Astrocyte of the spinal cord (primary cell): Measurements from ENCODE around the gene RAB15.
A peak's percentile ranks its signal among the peaks of the same experiment; 100 is the strongest.

Experiments used
- DNase-seq: peaks from one replicate; pipeline ENCODE4 v3.0.0; 2011; ENCODE audit warnings: low read depth, low spot score
- H3K4me3 ChIP-seq: 2 replicates; pipeline ENCODE4 v1.5.1; 2011; ENCODE audit warnings: low read depth, mild to moderate bottlenecking, low read length, moderate library complexity
- in situ Hi-C: cut with HindIII; loops from 2 replicates; pipeline ENCODE4 v1.10.0; 2017; ENCODE audit warnings: low sequenced_read_pairs
- TF ChIP-seq, protein P1 (sequence below): IDR thresholded peaks from 2 replicates; pipeline ENCODE4 v1.5.1; 2012; ENCODE audit warnings: low read depth, mild to moderate bottlenecking, low read length, inconsistent platforms

The RAB15 gene

DNA sequence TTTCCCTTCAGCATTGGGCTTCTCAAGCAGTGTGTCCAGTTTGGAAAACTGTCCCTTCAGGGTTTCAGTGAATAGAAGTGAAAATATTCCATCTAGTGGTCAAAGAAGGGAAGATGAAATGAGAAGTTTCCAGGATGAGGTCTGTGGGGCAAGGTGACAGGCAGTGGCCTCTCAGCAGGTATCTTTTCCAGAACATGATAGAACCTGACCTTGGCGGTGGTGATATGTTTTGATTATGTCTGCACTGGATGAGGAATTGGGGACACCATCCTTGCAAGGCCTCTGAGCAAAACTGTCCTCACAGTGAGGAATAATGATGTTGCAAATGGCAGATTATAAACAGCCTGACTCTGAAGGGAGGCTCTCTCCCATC is 34.3 kb downstream of the RAB15 start:
- TF ChIP-seq, protein P1, sequence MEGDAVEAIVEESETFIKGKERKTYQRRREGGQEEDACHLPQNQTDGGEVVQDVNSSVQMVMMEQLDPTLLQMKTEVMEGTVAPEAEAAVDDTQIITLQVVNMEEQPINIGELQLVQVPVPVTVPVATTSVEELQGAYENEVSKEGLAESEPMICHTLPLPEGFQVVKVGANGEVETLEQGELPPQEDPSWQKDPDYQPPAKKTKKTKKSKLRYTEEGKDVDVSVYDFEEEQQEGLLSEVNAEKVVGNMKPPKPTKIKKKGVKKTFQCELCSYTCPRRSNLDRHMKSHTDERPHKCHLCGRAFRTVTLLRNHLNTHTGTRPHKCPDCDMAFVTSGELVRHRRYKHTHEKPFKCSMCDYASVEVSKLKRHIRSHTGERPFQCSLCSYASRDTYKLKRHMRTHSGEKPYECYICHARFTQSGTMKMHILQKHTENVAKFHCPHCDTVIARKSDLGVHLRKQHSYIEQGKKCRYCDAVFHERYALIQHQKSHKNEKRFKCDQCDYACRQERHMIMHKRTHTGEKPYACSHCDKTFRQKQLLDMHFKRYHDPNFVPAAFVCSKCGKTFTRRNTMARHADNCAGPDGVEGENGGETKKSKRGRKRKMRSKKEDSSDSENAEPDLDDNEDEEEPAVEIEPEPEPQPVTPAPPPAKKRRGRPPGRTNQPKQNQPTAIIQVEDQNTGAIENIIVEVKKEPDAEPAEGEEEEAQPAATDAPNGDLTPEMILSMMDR, result peak; percentile 24
- in situ Hi-C loops, result no loop called here
- H3K4me3 ChIP-seq, result no peak overlapping the region
- DNase-seq, result peak; percentile 10

DNA sequence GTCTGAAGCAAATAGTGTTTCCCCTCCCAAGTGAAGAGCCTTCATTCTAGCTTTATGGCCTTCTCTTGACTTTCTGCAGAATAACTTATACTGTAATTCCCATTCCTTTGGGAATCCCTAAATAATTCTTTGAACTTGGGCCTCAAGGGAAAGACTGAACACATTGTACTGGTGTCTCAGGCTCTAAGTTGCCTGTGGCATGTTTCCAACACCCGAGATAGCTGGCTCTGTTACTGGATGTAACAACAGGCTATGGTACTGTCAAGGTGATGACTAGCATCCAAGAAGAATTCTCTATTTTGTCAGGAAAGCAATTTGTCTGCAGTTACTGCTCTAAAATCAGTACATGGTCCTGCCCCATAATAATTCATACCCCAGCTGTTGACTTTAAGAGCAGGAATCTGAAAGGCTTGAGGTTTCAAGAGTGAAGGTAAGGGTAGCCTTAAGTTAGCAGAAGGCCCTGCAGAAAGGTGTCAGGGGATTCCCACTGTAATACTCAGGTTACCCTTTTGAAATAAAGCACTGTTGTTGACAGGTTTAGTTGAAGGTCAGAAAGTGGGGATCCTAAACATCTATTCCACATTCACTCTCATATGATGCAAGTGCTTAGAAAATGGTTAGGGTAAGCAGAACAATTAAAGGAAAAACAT is 34.8 kb downstream of the RAB15 start:
- DNase-seq, result no peak
- in situ Hi-C loops, result no loop called here
- no peak overlapping the region for H3K4me3 ChIP-seq
- TF ChIP-seq, protein P1, result no peak

DNA sequence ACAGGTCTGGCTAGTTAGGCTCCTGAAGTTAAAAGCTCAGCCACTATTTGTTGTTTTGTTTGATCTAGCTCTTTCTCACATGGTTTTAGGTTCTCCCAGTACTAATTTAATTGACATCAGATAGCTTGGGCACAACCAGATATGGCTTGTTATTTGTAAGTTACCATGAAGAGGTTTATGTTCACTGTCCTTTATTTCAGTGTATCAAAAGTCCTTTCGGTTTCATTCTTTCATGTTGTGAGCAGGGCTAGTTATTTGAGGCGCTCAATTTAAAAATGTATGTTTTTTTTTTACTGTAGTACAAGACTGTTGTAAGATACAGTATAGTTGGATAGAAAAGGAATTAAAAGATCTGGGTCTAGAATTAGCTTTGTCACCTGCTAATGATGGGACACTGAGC is 36.6 kb downstream of the RAB15 start:
- no peak overlapping the region for H3K4me3 ChIP-seq
- no peak for DNase-seq

DNA sequence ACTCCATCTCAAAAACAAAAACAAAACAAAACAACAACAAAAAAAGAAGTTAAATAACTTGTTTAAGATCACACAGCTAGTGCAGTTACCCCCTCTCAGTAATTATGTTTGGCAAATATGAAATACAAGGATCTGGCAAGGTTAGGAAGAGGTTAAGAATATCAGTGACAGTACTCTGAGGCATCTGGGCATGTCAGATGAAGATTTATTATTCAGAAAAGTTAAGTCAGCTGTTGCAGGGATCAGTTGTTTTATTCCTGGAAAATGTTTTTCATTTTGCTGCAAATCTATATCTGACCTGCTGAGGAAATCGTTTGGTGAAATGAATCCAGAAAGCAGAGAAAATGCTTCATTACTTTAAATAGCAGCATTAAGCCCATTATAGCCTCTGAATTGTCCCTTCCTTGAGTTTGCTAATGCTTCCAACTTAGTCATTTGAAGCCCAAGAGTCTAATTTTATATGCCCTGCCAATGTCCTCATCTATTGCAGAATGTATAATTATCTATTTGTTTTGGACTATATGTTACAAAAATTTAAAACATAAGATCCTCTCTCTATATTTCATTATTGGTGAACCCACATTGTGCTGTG is 37.7 kb downstream of the RAB15 start:
- H3K4me3 ChIP-seq, result no peak overlapping the region
- TF ChIP-seq, protein P1, result no peak
- in situ Hi-C loops, result no loop called here
- no peak for DNase-seq

More for the DNA sequence above, 36.6 kb downstream of the RAB15 start:
- TF ChIP-seq, protein P1, result no peak
- in situ Hi-C loops, result no loop called here

DNA sequence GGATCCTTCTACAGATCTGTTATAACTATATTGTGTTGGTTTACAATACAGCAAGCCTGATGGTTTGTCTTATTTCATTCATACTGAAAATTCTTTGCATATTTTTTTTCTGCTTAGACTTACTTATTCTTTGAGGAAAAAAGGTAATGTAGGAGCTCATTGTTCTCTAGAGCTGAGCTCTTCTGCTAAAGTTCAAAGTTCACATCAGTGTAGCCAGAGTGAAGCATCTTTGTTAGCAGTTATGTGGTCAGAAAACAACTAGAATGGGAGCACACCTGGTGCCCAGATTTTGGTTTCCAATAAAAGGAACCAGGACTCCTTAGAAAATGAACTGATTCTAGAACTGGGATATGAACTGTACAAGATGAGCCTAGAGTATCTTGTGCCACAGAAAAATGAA is 39.9 kb downstream of the RAB15 start:
- TF ChIP-seq, protein P1, result no peak
- in situ Hi-C loops, result no loop called here
- H3K4me3 ChIP-seq, result no peak overlapping the region
- no peak for DNase-seq

DNA sequence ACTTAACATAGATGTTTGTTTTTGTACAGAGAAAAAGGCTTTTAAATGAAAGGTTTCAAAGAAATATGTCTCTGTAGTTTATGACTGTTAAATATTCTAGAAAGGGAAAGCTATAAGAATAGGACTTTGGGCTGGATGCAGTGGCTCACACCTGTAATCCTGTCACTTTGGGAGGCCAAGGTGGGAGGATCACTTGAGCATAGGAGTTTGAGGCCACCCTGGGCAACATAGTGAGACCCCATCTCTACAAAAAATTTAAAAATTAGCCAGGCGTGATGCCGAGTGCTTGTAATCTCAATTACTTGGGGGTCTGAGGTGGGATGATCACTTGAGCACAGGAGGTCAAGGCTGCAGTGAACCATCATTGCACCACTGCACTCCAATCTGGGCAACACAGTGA is 41.0 kb downstream of the RAB15 start:
- no peak for DNase-seq
- TF ChIP-seq, protein P1, result no peak
- H3K4me3 ChIP-seq, result no peak overlapping the region
- in situ Hi-C loops, result no loop called here
